GM19099 (cell line): ENCODE data around the gene STX5.

Experiments
- POLR2A ChIP-seq: IDR thresholded peaks from 3 replicates; pipeline ENCODE4 v1.6.1; 2011; ENCODE audit warnings: low read depth; ENCODE audit not compliant: insufficient read length; ENCODE audit errors: extremely low read depth

The STX5 gene

GRCh38 chr11:62778441-62778840 is 53.4 kb downstream of the STX5 start:
- no peak for TF ChIP-seq POLR2A

- TF ChIP-seq POLR2A: no peak
Measured at GRCh38 chr11:62777389-62777788, 54.5 kb downstream of the STX5 start.

- TF ChIP-seq POLR2A: no peak
Measured at GRCh38 chr11:62775646-62776045, 56.2 kb downstream of the STX5 start.

GRCh38 chr11:62774407-62774806 is 57.4 kb downstream of the STX5 start:
- no peak for TF ChIP-seq POLR2A

- peak; percentile 77 for TF ChIP-seq POLR2A
Measured at GRCh38 chr11:62771144-62772021, 60.5 kb downstream of the STX5 start, which contains the start of gene TAF6L. Gene TAF6L (plus strand): TSS chr11:62771396. CDS start chr11:62775784, 4,388 bp downstream.

GRCh38 chr11:62770778-62771143 is 61.1 kb downstream of the STX5 start:
- TF ChIP-seq POLR2A: no peak

GRCh38 chr11:62757846-62758788 is 73.7 kb downstream of the STX5 start:
- TF ChIP-seq POLR2A: no peak
